ENCODE data around the gene FBXL13. TPM values are rescaled to one million over a fixed set of nuclear protein-coding genes. Genes with fewer than 3 reads are reported as not detected.

Gene FBXL13
- total RNA-seq, 1 experiment from 2014 or later: 0.35 TPM

DNA sequence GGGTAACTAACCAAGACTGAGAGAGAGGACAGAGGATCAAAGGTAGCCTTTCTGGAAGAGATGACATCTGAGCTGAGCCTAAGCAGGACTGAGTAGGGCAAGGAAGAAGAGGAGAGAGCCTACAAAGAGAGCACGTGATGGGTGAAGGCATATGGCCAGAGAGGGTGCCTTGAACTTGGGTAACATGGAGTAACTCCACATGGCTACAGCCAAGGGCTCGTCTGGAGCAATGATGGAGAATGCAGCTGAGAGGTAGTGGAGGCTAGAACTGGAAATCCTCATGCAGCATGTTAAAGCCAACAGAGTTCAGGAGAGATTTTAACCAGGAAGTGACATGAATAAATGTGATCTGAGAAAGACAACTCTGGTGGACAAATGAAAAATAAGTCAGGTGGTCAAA is 84.0 kb downstream of the FBXL13 start:
- POLR2A ChIA-PET: interaction anchor here (0.6 to 1.0 kb wide), 3 partner anchors 13 to 1279 kb away, joined by 3 read pairs; no protein-coding TSS in a partner anchor
- CTCF ChIA-PET: interaction anchor here (1.0 kb wide), 1 partner anchor 71 kb away, joined by 5 read pairs; no protein-coding TSS in a partner anchor
- no peak overlapping the region for H3K27ac Mint-ChIP-seq (ENCODE audit: low read depth, unreplicated experiment)
- no peak overlapping the region for H3K4me3 Mint-ChIP-seq (ENCODE audit: unreplicated experiment)
- no peaks in the 10 kb centered on the region for H3K27me3 Mint-ChIP-seq (ENCODE audit: insufficient read depth, unreplicated experiment)
- H3K9me3 Mint-ChIP-seq (ENCODE audit: unreplicated experiment): no peaks in the 10 kb centered on the region
- no peaks in the 10 kb centered on the region for H3K36me3 Mint-ChIP-seq (ENCODE audit: insufficient read depth, unreplicated experiment)
- intact Hi-C loops (cut with micrococcal nuclease): loop anchor here (1.0 kb wide), 1 partner anchor 12 kb away; no protein-coding TSS in a partner anchor
- no peak for DNase-seq (ENCODE audit: unreplicated experiment)
- no peaks in the 10 kb centered on the region for H3K4me1 Mint-ChIP-seq (ENCODE audit: insufficient read depth, unreplicated experiment)
- no TSS peak for BruUV-seq (replicated peaks)
- TF ChIP-seq, protein P1, sequence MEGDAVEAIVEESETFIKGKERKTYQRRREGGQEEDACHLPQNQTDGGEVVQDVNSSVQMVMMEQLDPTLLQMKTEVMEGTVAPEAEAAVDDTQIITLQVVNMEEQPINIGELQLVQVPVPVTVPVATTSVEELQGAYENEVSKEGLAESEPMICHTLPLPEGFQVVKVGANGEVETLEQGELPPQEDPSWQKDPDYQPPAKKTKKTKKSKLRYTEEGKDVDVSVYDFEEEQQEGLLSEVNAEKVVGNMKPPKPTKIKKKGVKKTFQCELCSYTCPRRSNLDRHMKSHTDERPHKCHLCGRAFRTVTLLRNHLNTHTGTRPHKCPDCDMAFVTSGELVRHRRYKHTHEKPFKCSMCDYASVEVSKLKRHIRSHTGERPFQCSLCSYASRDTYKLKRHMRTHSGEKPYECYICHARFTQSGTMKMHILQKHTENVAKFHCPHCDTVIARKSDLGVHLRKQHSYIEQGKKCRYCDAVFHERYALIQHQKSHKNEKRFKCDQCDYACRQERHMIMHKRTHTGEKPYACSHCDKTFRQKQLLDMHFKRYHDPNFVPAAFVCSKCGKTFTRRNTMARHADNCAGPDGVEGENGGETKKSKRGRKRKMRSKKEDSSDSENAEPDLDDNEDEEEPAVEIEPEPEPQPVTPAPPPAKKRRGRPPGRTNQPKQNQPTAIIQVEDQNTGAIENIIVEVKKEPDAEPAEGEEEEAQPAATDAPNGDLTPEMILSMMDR (IDR thresholded peaks at IDR 0.05; ENCODE audit: unreplicated experiment): no peak

DNA sequence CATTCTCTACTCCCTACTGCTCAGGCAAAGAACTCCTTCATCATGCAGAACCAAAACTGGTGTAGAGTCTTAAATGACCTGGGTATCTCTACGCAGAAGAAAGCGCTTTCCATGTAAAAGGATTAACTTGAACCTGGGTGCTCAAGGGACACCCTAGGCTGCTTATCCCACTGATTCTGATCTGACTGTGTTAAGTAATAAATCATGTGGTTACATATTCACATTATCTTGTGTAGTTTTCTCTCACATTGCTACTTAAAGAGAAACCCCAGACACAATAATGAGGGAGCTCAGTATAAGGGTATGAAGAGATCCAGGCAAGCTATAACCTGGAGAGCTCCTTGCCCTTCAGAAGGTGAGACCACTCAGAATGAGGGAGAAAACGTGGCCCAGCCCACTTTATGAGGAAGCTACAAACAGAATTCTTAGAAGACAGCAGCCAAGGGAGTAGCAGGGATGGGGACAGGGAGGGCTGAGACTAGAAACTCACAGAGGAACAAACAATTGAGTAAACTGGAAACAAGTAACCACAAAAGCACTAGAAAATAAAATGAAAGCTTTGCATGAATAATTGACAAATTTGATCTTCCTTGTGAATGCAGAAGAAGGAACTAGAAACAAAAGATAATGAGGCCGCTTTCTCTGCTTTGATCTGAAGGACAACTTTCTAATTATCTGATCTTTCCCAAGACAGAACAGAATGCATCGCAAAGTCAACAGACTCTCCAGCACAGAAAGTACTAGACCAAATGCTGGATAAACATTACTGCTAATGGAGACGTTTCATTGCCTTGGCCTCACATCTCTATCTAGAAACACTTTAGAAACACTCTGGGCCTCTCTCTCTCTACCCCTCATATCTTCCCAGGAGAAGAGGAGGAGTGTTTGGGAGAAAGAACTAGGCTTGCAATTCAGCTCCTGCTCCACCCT is 85.7 kb downstream of the FBXL13 start:
- TF ChIP-seq, protein P1 (IDR thresholded peaks at IDR 0.05; ENCODE audit: unreplicated experiment): no peak
- H3K36me3 Mint-ChIP-seq (ENCODE audit: insufficient read depth, unreplicated experiment): no peaks in the 10 kb centered on the region
- DNase-seq (ENCODE audit: unreplicated experiment): no peak
- H3K4me3 Mint-ChIP-seq (ENCODE audit: unreplicated experiment): no peak overlapping the region
- ChIA-PET POLR2A (no interaction called here), CTCF (no interaction called here)
- H3K27ac Mint-ChIP-seq (ENCODE audit: low read depth, unreplicated experiment): no peak overlapping the region
- no peaks in the 10 kb centered on the region for H3K9me3 Mint-ChIP-seq (ENCODE audit: unreplicated experiment)
- intact Hi-C loops (cut with micrococcal nuclease): no loop called here
- no peaks in the 10 kb centered on the region for H3K27me3 Mint-ChIP-seq (ENCODE audit: insufficient read depth, unreplicated experiment)
- H3K4me1 Mint-ChIP-seq (ENCODE audit: insufficient read depth, unreplicated experiment): peaks cover 7% of the 10 kb centered on the region
- BruUV-seq (replicated peaks): no TSS peak

DNA sequence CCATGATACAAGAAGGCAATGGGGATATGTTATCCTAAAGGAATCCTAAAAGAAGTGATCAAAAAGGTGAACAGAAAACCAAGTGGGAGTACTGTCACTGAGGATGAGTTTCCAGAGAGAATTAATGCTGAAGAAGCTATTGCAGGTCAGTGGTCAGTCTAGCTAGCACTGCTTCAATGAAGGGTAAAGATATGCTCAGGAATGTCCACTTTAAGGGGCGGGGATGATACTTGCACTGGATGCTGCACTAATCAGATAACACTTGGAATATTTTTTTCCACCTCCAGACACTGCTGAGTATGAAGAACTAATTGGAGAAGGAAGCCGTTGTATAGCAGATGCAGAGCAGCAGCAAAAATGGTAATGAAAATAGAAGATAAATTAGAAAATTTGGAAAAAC is 86.5 kb downstream of the FBXL13 start:
- intact Hi-C loops (cut with micrococcal nuclease): no loop called here
- peaks cover 7% of the 10 kb centered on the region for H3K4me1 Mint-ChIP-seq (ENCODE audit: insufficient read depth, unreplicated experiment)
- no peak overlapping the region for H3K4me3 Mint-ChIP-seq (ENCODE audit: unreplicated experiment)
- CTCF ChIA-PET: no interaction called here
- POLR2A ChIA-PET: no interaction called here
- H3K9me3 Mint-ChIP-seq (ENCODE audit: unreplicated experiment): no peaks in the 10 kb centered on the region
- no TSS peak for BruUV-seq (replicated peaks)
- DNase-seq (ENCODE audit: unreplicated experiment): no peak
- TF ChIP-seq, protein P1 (IDR thresholded peaks at IDR 0.05; ENCODE audit: unreplicated experiment): no peak
- no peak overlapping the region for H3K27ac Mint-ChIP-seq (ENCODE audit: low read depth, unreplicated experiment)
- H3K27me3 Mint-ChIP-seq (ENCODE audit: insufficient read depth, unreplicated experiment): no peaks in the 10 kb centered on the region
- no peaks in the 10 kb centered on the region for H3K36me3 Mint-ChIP-seq (ENCODE audit: insufficient read depth, unreplicated experiment)

DNA sequence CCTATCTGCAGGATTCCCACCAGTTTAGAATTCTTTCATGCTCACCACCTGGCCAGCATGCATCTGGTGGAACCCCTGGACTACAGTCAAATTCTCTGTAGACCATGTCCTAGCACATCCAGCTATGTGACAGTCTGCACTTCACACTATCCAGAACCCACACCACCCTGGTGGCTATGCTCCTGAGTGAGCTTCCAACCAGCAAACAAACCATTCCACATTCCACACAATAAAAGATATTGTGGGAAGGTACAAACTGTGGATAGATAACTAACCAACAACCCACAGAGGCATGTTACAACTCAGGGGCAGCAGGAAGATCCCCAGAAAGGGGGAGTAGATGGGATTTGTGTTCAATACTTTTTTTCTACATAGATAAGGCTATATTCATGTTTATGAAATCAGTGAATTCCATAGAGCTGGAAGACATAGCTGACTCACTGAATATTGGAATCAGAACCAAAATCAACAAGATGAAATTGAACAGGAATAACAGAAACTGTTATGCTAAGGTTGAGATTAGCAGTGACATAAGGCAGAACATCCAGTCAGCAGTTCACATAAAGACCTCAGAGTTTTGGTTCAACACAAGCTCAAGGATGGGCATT is 89.3 kb downstream of the FBXL13 start:
- no peak for DNase-seq (ENCODE audit: unreplicated experiment)
- H3K4me1 Mint-ChIP-seq (ENCODE audit: insufficient read depth, unreplicated experiment): peaks cover 7% of the 10 kb centered on the region
- no peak overlapping the region for H3K27ac Mint-ChIP-seq (ENCODE audit: low read depth, unreplicated experiment)
- ChIA-PET POLR2A (interaction anchor here (0.6 kb wide), 1 partner anchor 13 kb away, joined by 4 read pairs; no protein-coding TSS in a partner anchor), CTCF (interaction anchor here (0.9 kb wide), 1 partner anchor 95 kb away, joined by 3 read pairs; no protein-coding TSS in a partner anchor)
- no peaks in the 10 kb centered on the region for H3K27me3 Mint-ChIP-seq (ENCODE audit: insufficient read depth, unreplicated experiment)
- intact Hi-C loops (cut with micrococcal nuclease): no loop called here
- BruUV-seq (replicated peaks): no TSS peak
- no peak overlapping the region for H3K4me3 Mint-ChIP-seq (ENCODE audit: unreplicated experiment)
- H3K36me3 Mint-ChIP-seq (ENCODE audit: insufficient read depth, unreplicated experiment): no peaks in the 10 kb centered on the region
- TF ChIP-seq, protein P1 (IDR thresholded peaks at IDR 0.05; ENCODE audit: unreplicated experiment): no peak
- no peaks in the 10 kb centered on the region for H3K9me3 Mint-ChIP-seq (ENCODE audit: unreplicated experiment)

All from MCF 10A (cell line).